ENCODE measurements around the gene MNT.
"Not testable (repeated sequence)": the region's sequence is repeated elsewhere in the genome, so short reads cannot be mapped to it uniquely, and the experiment has no call there.

The MNT gene

GRCh38 chr17:2400877-2401425 lies at the start of gene MNT:
Gene MNT (minus strand): TSS chr17:2401060. CDS start chr17:2400712, 348 bp downstream.
- DNase-seq (ENCODE audit: low spot score) = peak; percentile 96

- DNase-seq (ENCODE audit: low spot score) = no peak
Observed at GRCh38 chr17:2450016-2450650, 49.3 kb upstream of the MNT start.

- DNase-seq (ENCODE audit: low spot score) = no peak
Observed at GRCh38 chr17:2449486-2449885, 48.6 kb upstream of the MNT start.

GRCh38 chr17:2447479-2447878 lies 46.6 kb upstream of the MNT start:
- not testable (repeated sequence) for DNase-seq (ENCODE audit: low spot score)

- no peak for DNase-seq (ENCODE audit: low spot score)
Observed at GRCh38 chr17:2445638-2446037, 44.8 kb upstream of the MNT start.

- no peak for DNase-seq (ENCODE audit: low spot score)
Observed at GRCh38 chr17:2444382-2444781, 43.5 kb upstream of the MNT start.

GRCh38 chr17:2442166-2442565 lies 41.3 kb upstream of the MNT start:
- no peak for DNase-seq (ENCODE audit: low spot score)

GRCh38 chr17:2440930-2441329 lies 40.1 kb upstream of the MNT start:
- no peak for DNase-seq (ENCODE audit: low spot score)

- not testable (repeated sequence) for DNase-seq (ENCODE audit: low spot score)
Observed at GRCh38 chr17:2439997-2440396, 39.1 kb upstream of the MNT start.

GRCh38 chr17:2438823-2439222 lies 38.0 kb upstream of the MNT start:
- DNase-seq (ENCODE audit: low spot score) = no peak

GRCh38 chr17:2436316-2436905 lies 35.6 kb upstream of the MNT start:
- no peak for DNase-seq (ENCODE audit: low spot score)

GRCh38 chr17:2435862-2436261 lies 35.0 kb upstream of the MNT start:
- no peak for DNase-seq (ENCODE audit: low spot score)

GRCh38 chr17:2435181-2435741 lies 34.4 kb upstream of the MNT start:
- DNase-seq (ENCODE audit: low spot score) = no peak

- DNase-seq (ENCODE audit: low spot score) = no peak
Observed at GRCh38 chr17:2433696-2434095, 32.8 kb upstream of the MNT start.

GRCh38 chr17:2427910-2428309 lies 27.1 kb upstream of the MNT start:
- no peak for DNase-seq (ENCODE audit: low spot score)

- DNase-seq (ENCODE audit: low spot score) = no peak
Observed at GRCh38 chr17:2427215-2427614, 26.4 kb upstream of the MNT start.

- DNase-seq (ENCODE audit: low spot score) = no peak
Observed at GRCh38 chr17:2423271-2423670, 22.4 kb upstream of the MNT start.

GRCh38 chr17:2421315-2422147 lies 20.7 kb upstream of the MNT start:
- peak; percentile 19 for DNase-seq (ENCODE audit: low spot score)

- no peak for DNase-seq (ENCODE audit: low spot score)
Observed at GRCh38 chr17:2420176-2420575, 19.3 kb upstream of the MNT start.

GRCh38 chr17:2419486-2419885 lies 18.6 kb upstream of the MNT start:
- DNase-seq (ENCODE audit: low spot score) = no peak

GRCh38 chr17:2418572-2418971 lies 17.7 kb upstream of the MNT start:
- no peak for DNase-seq (ENCODE audit: low spot score)

GRCh38 chr17:2416010-2416734 lies 15.3 kb upstream of the MNT start:
- peak; percentile 86 for DNase-seq (ENCODE audit: low spot score)
